HuH-7.5 (cell line): ENCODE measurements around the gene ARHGEF16.

Source experiments
- DNase-seq: peaks from one replicate; pipeline ENCODE4 v3.0.0; 2011; ENCODE audit warnings: low spot score

Gene ARHGEF16

DNA sequence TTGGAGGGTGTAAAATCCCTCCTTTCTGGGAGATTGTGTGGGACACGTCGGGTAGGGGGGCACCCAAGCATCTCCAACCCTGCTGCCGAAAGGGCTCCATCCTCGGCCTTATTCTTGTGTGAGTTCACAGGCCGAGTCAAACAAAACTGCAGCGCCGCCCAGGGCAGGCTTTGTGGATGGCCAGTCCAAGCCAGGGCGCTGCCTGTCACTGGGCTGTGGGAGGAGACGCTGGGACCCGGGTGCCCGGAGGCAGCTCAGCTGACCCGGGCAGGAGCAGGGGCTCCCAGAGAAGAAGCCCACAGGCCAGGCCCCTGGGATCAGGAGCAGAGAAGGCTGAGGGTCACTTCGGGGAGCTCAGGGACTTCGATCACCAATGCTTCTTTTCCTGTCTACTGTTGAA is 31.8 kb upstream of the ARHGEF16 start:
- DNase-seq = no peak

DNA sequence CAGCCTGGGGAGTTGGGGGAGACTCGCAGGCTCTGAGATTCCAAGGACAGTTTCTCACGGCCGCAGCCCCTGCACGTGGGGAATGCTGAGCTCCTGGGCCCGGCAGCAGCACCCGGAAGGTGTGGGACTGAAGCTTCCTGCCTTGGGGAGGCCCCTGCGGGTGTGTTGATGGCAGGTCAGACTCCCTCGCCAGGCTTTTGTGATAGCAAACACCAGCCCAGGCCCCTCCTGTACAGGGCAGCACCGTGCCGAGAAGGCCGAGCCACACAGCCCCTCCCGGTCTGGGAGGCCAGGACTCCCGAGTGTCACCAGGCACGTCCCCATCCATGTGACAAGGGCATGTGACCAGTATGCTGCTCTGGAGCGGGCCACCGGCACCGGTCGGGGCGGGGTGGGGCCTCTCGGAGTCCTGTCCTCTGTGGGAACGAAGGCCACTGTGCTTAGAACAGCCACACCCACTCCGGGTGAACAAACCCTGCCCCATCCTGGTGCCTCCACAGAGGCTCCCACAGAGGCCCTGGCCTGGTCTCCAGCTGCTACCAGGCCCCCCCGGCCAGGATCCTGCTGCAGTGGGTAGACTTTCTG is 31.1 kb upstream of the ARHGEF16 start:
- DNase-seq = no peak

DNA sequence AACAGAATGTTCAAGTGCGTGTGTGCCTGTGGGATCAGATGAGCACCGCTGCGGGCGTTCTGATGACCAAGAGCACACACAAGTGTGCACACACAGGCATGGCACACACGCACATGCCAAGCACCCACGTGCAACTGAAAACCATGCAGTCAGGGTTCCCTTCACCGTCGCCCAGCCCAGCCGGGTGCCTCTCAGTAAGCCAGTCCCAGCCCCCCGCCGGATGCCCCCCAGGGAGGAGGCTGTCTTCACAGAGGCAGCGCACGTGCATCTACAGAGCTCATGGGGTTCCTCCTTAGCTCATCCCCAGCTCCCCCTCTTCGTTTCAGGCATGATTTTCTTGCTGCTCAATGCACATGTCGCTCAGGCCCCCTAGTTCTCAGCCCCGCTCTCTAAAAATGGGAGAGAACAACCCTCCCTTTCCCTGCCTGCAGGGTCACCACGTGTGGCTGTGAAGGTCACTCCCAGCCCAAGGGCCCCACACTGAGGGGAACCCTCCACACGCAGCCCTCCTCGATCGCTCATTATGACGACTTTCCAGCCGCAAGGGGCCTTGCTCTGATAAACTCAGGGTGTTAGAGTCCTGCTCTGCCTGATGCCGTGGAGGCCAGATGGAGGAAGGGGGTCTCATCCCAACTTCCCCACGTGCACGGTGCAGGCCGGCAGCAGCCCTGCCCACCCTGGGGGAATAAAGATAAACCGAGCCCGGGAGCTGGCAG is 30.4 kb upstream of the ARHGEF16 start:
- no peak for DNase-seq

DNA sequence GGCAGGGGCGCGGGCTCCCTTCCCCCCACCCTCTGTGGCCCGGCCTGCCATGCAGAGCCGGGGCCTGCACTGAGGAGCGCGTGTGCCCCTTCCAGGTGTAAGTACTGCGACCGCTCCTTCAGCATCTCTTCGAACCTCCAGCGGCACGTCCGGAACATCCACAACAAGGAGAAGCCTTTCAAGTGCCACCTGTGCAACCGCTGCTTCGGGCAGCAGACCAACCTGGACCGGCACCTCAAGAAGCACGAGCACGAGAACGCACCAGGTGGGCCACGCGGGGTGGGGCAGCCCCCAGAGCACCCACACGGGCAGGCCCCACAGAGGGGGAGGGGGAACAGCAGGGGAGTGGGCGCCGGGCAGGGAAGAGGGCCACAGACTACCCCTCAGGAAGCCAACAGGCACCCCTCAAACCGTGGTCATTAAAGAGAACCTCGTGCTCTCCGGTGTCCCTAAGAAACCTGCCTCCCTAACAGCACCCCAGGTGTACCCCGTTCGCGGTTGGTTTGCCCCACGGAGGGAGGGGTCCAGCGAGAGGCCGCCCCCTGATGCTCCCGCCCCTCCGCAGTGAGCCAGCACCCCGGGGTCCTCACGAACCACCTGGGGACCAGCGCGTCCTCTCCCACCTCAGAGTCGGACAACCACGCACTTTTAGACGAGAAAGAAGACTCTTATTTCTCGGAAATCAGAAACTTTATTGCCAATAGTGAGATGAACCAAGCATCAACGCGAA is 28.8 kb upstream of the ARHGEF16 start:
- no peak for DNase-seq

DNA sequence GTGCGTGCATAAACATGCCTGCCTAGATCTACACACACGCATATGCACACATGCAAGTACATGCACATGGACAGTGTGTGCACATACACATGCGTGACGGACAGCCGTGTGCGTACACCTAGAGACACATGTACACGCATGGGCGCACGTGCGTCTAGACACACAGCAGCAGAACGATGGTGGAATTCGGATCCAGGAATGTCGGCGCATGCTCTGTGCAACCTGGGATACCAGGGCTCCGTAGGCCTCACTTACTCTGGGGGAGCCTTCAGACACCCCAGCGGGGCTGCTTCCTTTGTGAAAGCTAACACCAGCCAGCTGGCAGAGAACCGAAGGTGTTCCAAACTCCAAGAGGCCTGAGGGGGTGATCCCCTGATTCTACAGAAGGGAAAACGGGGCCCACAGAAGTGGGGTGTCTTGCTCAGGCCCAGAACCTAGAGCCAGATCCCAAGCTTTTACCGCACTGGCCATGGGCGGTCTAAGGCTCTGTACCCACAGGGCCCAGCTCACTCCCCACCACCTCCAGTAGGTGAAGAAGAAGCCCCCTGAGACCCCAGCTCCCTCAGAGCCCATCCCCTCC is 27.4 kb upstream of the ARHGEF16 start:
- DNase-seq = no peak

DNA sequence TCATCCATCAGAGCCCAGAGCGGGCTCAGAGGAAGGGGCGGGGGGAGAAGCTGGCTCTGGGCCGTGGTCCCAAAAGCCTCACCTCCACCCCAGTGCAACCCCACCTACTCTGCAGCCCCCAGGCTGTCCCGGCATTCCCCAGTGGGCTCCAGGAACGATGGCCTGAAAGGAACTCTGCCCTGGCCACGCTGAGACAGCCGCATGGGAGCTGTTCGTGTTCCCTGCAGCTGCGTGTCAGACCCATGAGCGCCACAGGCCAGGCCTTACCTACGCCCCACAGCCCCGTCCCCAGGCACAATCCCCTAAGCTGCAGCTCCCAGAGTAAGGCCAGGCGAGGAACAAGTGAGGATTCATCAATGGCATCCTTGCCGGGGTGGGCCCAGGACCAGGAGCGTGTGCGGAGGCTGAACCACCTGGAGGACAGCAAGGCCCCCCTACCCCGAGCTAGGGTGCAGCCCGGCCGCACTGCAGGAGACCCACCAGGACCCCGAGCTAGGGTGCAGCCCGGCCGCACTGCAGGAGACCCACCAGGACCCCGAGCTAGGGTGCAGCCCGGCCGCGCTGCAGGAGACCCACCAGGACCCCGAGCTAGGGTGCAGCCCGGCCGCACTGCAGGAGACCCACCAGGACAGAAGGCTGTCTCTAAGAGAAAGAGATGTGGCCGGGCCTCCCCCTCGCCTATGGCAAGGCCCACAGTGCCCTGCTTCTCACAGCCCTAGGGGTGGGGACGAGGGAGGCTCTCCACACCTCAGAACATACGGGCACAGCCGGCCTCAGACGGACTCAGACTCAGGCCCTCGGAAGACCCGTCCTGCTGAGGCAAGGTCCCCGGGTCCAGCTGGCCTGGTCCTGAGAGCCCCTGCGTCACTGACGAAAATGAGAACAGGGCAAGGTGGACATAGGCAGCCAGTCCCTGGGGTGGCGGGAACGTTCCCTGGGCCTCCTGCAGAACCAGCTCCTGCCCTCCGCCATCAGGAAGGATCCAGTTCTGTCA is 26.5 kb upstream of the ARHGEF16 start:
- DNase-seq = no peak

DNA sequence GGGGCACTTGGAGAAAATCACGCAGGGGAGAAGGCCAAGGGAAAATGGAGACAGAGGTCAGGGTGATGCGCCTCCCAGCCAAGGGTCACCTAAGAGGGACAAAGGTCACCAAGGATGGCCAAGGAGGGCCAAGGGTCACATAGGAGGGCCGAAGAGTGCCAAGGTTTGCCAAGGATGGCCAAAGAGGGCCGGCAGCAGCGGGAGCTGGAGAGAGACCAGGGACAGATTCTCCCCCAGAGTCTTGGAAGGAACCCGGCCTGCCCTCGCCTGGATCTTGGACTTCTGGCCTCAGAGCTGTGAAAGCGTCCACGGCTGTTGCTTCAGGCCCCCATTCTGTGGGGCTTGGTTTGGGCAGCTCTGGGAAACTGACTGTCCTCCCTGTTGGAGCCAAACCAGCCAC is 25.6 kb upstream of the ARHGEF16 start:
- DNase-seq = no peak

DNA sequence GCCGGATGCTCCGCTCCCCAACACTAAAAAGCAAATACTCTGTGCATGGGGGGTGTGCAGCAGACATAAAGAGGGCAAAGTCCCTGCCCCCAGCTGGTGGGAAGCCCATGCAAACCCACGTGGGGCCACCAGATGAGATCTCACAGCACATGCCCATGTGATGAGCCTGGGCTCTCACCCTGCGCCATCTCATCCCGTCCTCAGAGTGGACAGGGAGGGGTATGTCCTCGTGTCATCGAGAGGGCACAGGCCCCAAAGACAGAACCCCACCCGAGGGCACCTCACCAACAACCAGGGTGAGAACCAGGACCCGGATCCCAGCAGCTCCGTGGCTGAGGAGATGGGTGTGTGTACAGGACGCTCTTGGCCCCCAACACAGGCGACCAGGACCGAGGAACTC is 25.1 kb upstream of the ARHGEF16 start:
- no peak for DNase-seq

DNA sequence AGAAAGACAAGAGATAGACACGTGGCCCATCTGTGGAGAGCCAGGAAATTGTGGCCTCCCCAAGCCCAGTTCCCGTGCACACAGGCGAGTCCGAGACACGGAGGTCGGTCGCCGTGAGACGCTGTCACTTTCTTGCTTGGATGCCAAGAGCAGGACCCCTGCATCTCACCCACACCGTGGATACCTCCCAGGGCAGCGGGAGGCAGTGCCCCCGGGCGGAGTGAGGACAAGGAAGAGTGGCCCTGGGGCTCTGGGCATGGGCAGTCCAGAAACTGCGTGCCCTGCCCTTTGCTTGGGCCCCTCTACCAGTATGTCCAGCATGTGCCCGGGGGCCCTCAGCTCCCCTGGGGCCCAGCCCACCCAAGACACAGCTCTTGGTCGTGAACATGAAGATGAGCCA is 24.7 kb upstream of the ARHGEF16 start:
- no peak for DNase-seq

DNA sequence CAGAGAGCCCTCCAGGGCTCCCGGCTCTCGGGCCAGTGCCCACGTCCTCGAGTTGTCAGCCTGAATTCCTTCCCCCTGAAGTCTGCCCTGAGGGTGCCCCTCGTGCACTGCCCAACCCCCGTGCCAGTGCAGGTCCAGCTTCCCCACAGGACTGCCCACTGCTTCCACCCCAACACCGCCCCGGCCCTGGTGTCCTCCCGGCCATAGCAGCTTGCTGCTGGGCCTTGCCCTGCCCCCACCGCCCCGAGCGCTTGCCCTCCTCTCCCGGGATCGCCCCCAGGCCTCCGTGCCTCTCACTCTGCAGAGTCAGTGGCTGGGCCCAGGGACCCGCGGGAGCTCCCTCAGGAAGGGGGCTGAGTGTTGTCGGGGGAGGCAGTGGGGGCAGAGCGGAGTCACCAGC is 24.1 kb upstream of the ARHGEF16 start:
- no peak for DNase-seq

DNA sequence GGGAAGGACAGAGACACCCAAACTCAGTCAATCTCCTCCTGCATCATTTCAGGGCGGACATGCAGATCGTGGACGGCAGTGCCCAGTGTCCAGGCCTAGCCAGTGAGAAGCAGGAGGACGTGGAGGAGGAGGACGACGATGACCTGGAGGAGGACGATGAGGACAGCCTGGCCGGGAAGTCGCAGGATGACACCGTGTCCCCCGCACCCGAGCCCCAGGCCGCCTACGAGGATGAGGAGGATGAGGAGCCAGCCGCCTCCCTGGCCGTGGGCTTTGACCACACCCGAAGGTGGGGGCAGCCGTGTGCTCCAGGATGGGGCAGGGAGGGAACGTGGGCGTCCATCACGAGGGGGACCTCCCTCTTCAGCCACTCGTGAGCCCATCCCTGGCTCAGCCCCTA is 23.6 kb upstream of the ARHGEF16 start:
- no peak for DNase-seq

DNA sequence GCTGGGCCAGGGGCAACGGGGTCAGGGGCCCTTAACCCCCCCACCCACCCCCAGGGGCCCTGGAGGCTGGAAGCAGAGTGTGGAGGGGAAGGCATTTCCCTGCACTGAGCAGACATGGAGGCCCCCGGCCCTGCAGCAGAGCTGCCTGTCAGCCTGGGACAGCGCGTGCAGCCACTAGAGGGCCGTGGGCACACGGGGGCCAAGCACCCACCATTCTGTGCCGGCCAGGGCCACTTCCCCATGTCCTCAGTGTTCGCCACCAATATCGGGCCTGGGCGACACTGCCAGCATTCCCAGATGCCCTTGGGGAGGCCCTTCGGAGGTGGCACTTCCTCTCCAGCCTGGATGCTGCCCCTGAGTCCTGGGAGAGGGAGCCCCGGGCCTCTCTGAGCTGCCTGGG is 23.2 kb upstream of the ARHGEF16 start:
- DNase-seq = peak; percentile 69

DNA sequence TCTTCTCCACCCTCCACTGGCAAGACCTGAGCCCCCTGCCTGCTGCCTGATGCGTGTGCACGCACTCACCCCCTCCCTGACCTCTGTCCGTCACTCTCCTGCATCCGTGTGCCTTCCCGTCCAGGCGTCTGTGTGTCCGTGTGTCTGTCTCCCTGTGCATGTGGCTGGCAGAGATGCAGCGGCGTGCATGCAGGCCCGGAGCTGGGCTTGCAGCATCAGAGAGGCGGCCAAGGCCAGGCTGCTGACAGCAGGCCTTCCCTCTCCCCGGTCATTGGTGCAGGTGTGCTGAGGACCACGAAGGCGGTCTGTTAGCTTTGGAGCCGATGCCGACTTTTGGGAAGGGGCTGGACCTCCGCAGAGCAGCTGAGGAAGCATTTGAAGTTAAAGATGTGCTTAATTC is 22.8 kb upstream of the ARHGEF16 start:
- no peak for DNase-seq

DNA sequence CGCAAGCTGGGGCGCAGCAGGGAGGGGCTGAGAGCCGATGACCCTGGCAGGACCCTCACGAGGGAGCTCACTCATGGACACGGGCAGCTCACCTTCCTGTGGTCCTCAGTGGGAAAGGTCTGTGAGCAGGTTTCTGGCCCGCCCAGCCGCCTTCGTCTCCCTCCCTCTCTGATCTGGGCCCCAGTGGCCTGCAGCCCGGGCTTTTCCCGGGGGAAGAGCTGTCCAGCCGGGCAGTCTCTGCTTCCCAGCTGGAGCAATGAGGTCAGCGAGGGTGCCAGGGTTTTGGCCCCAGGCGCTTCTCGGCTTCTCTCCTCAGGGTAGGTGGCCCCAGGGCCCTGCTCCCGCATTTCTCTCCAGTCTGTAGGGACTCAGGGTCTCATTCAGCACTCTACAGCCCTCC is 22.2 kb upstream of the ARHGEF16 start:
- no peak for DNase-seq

DNA sequence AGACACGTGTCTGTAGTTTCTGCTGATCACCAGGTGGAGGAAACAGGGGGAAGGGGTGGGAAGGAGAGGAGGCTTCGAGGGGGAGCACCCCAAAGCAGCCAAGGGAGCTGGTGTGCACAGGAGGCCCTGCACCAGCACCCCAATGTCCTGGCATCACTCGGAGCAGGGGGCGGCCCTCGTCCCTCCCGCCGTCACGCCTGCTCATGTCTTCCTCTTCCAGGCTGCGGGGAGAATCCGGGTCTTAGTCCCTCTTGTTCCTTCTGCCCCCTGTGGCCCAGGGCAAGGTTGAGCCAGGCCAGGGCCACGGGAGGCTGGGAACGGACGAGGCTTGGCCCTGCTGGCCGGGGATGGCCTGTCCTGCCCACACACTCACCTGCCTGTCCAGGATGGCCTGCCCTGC is 21.4 kb upstream of the ARHGEF16 start:
- no peak for DNase-seq

DNA sequence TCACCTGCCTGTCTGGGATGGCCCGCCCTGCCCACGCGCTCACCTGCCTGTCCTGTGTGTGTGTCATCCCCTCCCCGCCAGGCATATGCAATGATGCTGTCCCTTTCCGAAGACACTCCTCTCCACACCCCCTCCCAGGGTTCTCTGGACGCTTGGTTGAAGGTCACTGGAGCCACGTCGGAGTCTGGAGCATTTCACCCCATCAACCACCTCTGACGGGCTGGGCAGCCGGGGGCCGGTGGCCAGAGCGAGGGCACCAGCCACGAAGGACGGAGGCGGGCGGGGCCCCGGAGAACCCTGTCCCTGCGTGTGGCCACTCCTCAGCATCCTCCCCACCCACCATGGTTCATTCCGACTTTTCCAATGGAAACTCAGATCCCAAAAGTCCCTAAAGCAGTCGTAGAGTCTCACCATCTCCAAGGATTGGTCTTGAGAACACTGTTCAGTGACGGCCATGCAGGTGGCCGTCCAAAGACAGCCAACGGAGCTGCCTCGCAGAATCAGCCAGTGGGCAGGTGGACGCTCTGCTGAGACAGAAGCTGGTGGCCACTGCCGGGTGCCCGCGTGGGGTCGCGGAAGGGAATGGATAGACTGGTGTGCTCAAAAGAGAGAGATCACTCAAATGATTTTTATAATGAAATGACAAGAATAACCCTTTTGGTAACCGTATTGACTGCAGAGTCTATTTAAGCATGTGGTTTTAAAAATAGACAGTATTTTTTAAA is 20.7 kb upstream of the ARHGEF16 start:
- no peak for DNase-seq

DNA sequence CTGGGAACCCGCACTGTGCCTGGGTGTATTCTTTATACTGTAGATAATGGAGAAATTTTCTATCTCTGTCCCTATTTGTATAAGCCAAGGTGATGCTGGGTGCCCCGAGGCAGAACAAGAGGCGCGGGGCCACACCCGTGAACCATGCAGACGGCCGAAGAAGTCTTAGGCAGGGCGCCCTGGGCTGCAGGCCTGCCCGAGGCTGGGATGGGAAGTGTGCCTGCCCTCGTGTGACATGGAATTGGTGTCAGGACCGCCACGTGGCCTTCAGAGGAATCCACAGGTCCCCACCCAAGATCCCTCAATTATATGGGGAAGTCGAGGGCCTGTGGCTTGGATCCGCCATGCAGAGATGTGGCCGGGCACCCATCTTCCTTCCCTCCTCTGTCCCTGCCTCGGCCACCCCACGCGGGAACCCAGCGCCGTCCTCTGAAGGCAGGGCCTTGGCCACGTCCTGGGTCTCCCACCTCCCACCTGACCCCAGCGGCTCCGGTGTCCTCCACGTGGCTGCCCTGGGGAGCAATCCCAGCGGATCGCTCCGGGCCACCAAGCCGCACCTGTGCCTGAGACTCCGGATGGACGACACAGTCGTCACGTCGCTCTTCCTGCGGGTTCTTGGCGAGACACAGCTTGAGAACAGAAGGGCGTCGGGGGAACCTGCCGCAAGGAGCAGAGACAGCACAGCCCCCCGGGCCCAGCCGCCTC is 19.9 kb upstream of the ARHGEF16 start:
- no peak for DNase-seq

DNA sequence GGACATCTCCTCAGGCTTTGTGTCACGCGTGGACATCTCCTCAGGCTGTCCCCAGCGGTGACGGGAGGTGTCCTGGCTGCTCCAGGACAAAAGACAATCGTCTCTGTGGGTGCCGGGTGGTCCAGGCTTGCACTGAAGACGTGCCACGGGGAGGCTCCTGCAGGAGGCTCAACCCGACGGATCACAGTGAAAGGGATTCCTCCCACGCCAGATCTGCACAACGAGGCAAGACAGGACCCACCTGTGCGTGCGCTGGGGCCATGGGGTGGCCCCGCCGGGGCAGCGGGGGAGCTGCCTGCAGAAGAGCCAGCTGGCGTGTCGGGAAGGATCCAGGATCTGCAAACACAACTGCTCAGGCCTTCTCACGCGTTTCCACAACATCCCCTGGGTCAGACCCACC is 18.8 kb upstream of the ARHGEF16 start:
- no peak for DNase-seq

DNA sequence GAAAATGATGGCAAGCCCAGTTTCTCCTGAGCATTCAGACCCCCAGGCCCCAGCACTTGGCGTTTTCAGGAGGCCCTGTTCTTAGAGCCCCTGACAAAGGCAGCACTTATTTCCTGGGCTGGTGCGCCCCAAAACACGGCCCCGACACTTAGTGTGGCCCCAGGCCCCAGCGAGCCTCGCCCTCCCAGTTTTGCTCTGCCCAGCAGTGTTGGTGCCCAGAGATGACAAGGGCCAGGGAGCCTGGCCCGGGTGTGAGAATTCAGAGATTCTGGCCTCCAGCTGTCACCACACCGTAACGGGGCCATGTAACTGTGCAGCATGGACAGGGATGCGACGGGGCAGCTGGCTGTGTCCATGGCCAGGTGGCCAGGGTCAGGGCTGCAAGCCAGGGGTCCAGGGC is 18.0 kb upstream of the ARHGEF16 start:
- no peak for DNase-seq

DNA sequence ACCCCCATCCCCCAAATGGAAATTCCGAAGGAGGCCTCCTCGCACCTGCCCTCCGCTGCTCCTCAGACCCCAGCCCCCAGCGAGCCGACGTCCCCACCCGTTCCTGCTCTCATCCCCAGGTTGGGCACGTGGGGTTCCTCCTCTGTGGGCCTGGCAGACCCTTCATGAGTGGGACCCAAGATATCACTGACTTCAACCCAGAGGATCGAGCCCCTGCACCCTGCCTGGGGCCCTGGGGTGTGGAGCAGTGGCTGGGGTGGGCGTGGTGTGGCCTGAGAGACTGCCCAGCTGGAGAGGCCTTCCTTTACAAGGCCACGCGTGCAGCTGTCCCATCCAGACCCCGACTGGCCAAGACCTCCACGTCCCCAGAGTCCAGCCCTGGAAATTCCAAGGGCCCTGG is 17.6 kb upstream of the ARHGEF16 start:
- no peak for DNase-seq
